Epithelial cell of prostate (primary cell): ENCODE results near the gene CTLA4.
"Not testable (repeated sequence)": the region's sequence is repeated elsewhere in the genome, so short reads cannot be mapped to it uniquely, and the experiment has no call there.

Experiments
- DNase-seq: peaks from one replicate; pipeline ENCODE4 v3.0.0-alpha.2; 2011; ENCODE audit warnings: low read depth, low spot score
- H3K27ac ChIP-seq: fragments of 450-650 bp; 2 replicates; pipeline ENCODE4 v1.5.1; 2017; ENCODE audit warnings: mild to moderate bottlenecking

Gene CTLA4

GRCh38 chr2:203855274-203855673 lies 12.3 kb upstream of the CTLA4 start:
- DNase-seq = no peak
- no peak overlapping the region for H3K27ac ChIP-seq

- no peak for DNase-seq
- no peak overlapping the region for H3K27ac ChIP-seq
These were observed 9.9 kb upstream of the CTLA4 start for GRCh38 chr2:203857656-203858055.

- no peak overlapping the region for H3K27ac ChIP-seq
- DNase-seq = no peak
These were observed 9.4 kb upstream of the CTLA4 start for GRCh38 chr2:203858176-203858575.

GRCh38 chr2:203859030-203859789 lies 8.4 kb upstream of the CTLA4 start:
- DNase-seq = no peak
- H3K27ac ChIP-seq = no peak overlapping the region

- H3K27ac ChIP-seq = no peak overlapping the region
- no peak for DNase-seq
These were observed 6.4 kb upstream of the CTLA4 start for GRCh38 chr2:203861197-203861596.

GRCh38 chr2:203861607-203862006 lies 6.0 kb upstream of the CTLA4 start:
- no peak for DNase-seq
- H3K27ac ChIP-seq = no peak overlapping the region

GRCh38 chr2:203869223-203870042 lies 1.9 kb downstream of the CTLA4 start:
- DNase-seq = no peak
- no peak overlapping the region for H3K27ac ChIP-seq

- no peak for DNase-seq
- no peak overlapping the region for H3K27ac ChIP-seq
These were observed 2.9 kb downstream of the CTLA4 start for GRCh38 chr2:203870481-203870880.

GRCh38 chr2:203870941-203871340 lies 3.4 kb downstream of the CTLA4 start:
- no peak overlapping the region for H3K27ac ChIP-seq
- DNase-seq = no peak

- DNase-seq = no peak
- H3K27ac ChIP-seq = no peak overlapping the region
These were observed 3.9 kb downstream of the CTLA4 start for GRCh38 chr2:203871371-203871983.

- no peak for DNase-seq
These were observed 5.9 kb downstream of the CTLA4 start for GRCh38 chr2:203873461-203873860.

GRCh38 chr2:203873921-203874631 lies 6.5 kb downstream of the CTLA4 start:
- no peak for DNase-seq

More at GRCh38 chr2:203873461-203873860, 5.9 kb downstream of the CTLA4 start:
- no peak overlapping the region for H3K27ac ChIP-seq

GRCh38 chr2:203875471-203875870 lies 7.9 kb downstream of the CTLA4 start:
- H3K27ac ChIP-seq = no peak overlapping the region
- no peak for DNase-seq

More at GRCh38 chr2:203873921-203874631, 6.5 kb downstream of the CTLA4 start:
- no peak overlapping the region for H3K27ac ChIP-seq

GRCh38 chr2:203876328-203876727 lies 8.8 kb downstream of the CTLA4 start:
- no peak for DNase-seq
- H3K27ac ChIP-seq = no peak overlapping the region

GRCh38 chr2:203878063-203878462 lies 10.5 kb downstream of the CTLA4 start:
- no peak overlapping the region for H3K27ac ChIP-seq
- no peak for DNase-seq

GRCh38 chr2:203880557-203881125 lies 13.1 kb downstream of the CTLA4 start:
- no peak overlapping the region for H3K27ac ChIP-seq
- DNase-seq = no peak

GRCh38 chr2:203881185-203881584 lies 13.6 kb downstream of the CTLA4 start:
- DNase-seq, H3K27ac ChIP-seq: not testable (repeated sequence)

GRCh38 chr2:203882551-203882950 lies 15.0 kb downstream of the CTLA4 start:
- DNase-seq = no peak
- H3K27ac ChIP-seq = no peak overlapping the region

GRCh38 chr2:203886661-203887151 lies 19.1 kb downstream of the CTLA4 start:
- no peak overlapping the region for H3K27ac ChIP-seq
- no peak for DNase-seq

- H3K27ac ChIP-seq = no peak overlapping the region
These were observed 20.1 kb downstream of the CTLA4 start for GRCh38 chr2:203887677-203888076.

More at GRCh38 chr2:203887677-203888076, 20.1 kb downstream of the CTLA4 start:
- DNase-seq = no peak
